Activated CD4-positive, alpha-beta memory T cell treated with anti-CD3 and anti-CD28 coated beads, Interleukin-2, amount 10 ng/mL, durations not matched to agents 7 days and 5 days (primary cell): Measurements from ENCODE around the gene PPP6R1. TPM values are rescaled to one million over a fixed set of nuclear protein-coding genes. Genes with fewer than 3 reads are reported as not detected.
A peak's percentile ranks its signal among the peaks of the same experiment; 100 is the strongest.
"Not testable (repeated sequence)": the region's sequence is repeated elsewhere in the genome, so short reads cannot be mapped to it uniquely, and the experiment has no call there.

Experiments used
- CTCF ChIA-PET: fragments of 350-600 bp; sonication (Branson Sonifier 250); formaldehyde crosslinking; loops from one replicate; lab custom pipeline; 2021; ENCODE audit warnings: antibody characterized with exemption, inconsistent platforms; lab: Charles Lee
- POLR2A ChIA-PET: fragments of 350-600 bp; sonication (Branson Sonifier 250); formaldehyde crosslinking; loops from one replicate; lab custom pipeline; 2021; ENCODE audit warnings: antibody characterized with exemption; lab: Charles Lee
- DNase-seq: peaks from one replicate; pipeline ENCODE4 v3.0.0-alpha.2; 2020
- H3K27ac Mint-ChIP-seq: one replicate; pipeline ENCODE4 v1.8.0; 2021; ENCODE audit warnings: mild to moderate bottlenecking, mixed read lengths
- H3K27me3 Mint-ChIP-seq: one replicate; pipeline ENCODE4 v1.8.0; 2021; ENCODE audit warnings: mixed read lengths
- H3K36me3 Mint-ChIP-seq: one replicate; pipeline ENCODE4 v1.8.0; 2021; ENCODE audit warnings: low read depth, mixed read lengths
- H3K4me1 Mint-ChIP-seq: one replicate; pipeline ENCODE4 v1.8.0; 2021; ENCODE audit warnings: mixed read lengths
- H3K4me3 Mint-ChIP-seq: one replicate; pipeline ENCODE4 v1.8.0; 2021; ENCODE audit warnings: mild to moderate bottlenecking, mixed read lengths
- H3K9me3 Mint-ChIP-seq: one replicate; pipeline ENCODE4 v1.8.0; 2021; ENCODE audit warnings: mixed read lengths
- total RNA-seq, 2 experiments: library from RNA; stranded (reverse); gene quantifications; one replicate each; pipeline ENCODE4 v1.2.3, GENCODE V29; 2021

The PPP6R1 gene
- total RNA-seq, 2 experiments from 2014 or later: 213 to 229 TPM

GRCh38 chr19:55223291-55224037, 35.4 kb downstream of the PPP6R1 start:
- no peak overlapping the region for H3K4me3 Mint-ChIP-seq
- DNase-seq: no peak
- peaks cover 2% of the 10 kb centered on the region for H3K4me1 Mint-ChIP-seq
- peaks cover 40% of the 10 kb centered on the region for H3K36me3 Mint-ChIP-seq
- H3K9me3 Mint-ChIP-seq: peaks cover 4% of the 10 kb centered on the region
- ChIA-PET CTCF (no interaction called here), POLR2A (no interaction called here)
- no peaks in the 10 kb centered on the region for H3K27me3 Mint-ChIP-seq
- no peak overlapping the region for H3K27ac Mint-ChIP-seq

GRCh38 chr19:55220525-55220924, 38.3 kb downstream of the PPP6R1 start:
- H3K36me3 Mint-ChIP-seq: peaks cover 20% of the 10 kb centered on the region
- CTCF ChIA-PET: interaction anchor here (1.0 kb wide), 1 partner anchor 81 kb away, joined by 3 read pairs; no protein-coding TSS in a partner anchor
- H3K27me3 Mint-ChIP-seq: peaks cover 12% of the 10 kb centered on the region
- H3K4me3 Mint-ChIP-seq: no peak overlapping the region
- H3K4me1 Mint-ChIP-seq: peaks cover 14% of the 10 kb centered on the region
- DNase-seq: no peak
- no peak overlapping the region for H3K27ac Mint-ChIP-seq
- H3K9me3 Mint-ChIP-seq: peaks cover 7% of the 10 kb centered on the region
- POLR2A ChIA-PET: interaction anchor here (0.7 to 0.9 kb wide), 2 partner anchors 33 to 82 kb away, joined by 3 read pairs; no protein-coding TSS in a partner anchor

- peak; percentile 59 for DNase-seq
- Mint-ChIP-seq H3K9me3 (peaks cover 13% of the 10 kb centered on the region), H3K27me3 (peaks cover 17% of the 10 kb centered on the region), H3K4me3 (peak overlapping the region; percentile 5), H3K4me1 (peaks cover 14% of the 10 kb centered on the region), H3K27ac (no peak overlapping the region), H3K36me3 (peaks cover 15% of the 10 kb centered on the region)
- ChIA-PET POLR2A (interaction anchor here (0.6 to 1.4 kb wide), 3 partner anchors 18 to 43 kb away, joined by 3 to 4 read pairs (median 3); no protein-coding TSS in a partner anchor), CTCF (interaction anchor here (0.7 kb wide), 1 partner anchor 23 kb away, joined by 3 read pairs; no protein-coding TSS in a partner anchor)
These were observed 42.2 kb downstream of the PPP6R1 start for GRCh38 chr19:55216461-55217198.

GRCh38 chr19:55213547-55213946, 45.3 kb downstream of the PPP6R1 start:
- H3K4me1 Mint-ChIP-seq: peaks cover 14% of the 10 kb centered on the region
- peaks cover 10% of the 10 kb centered on the region for H3K9me3 Mint-ChIP-seq
- peaks cover 3% of the 10 kb centered on the region for H3K36me3 Mint-ChIP-seq
- H3K27ac Mint-ChIP-seq: no peak overlapping the region
- H3K27me3 Mint-ChIP-seq: peaks cover 22% of the 10 kb centered on the region
- CTCF ChIA-PET: no interaction called here
- POLR2A ChIA-PET: no interaction called here
- H3K4me3 Mint-ChIP-seq: no peak overlapping the region
- no peak for DNase-seq

- POLR2A ChIA-PET: no interaction called here
- Mint-ChIP-seq H3K27ac (no peak overlapping the region), H3K4me1 (peaks cover 11% of the 10 kb centered on the region), H3K9me3 (peaks cover 10% of the 10 kb centered on the region), H3K4me3 (no peak overlapping the region), H3K36me3 (peaks cover 3% of the 10 kb centered on the region), H3K27me3 (peaks cover 22% of the 10 kb centered on the region)
- CTCF ChIA-PET: no interaction called here
- DNase-seq: peak; percentile 63
These were observed 46.4 kb downstream of the PPP6R1 start for GRCh38 chr19:55212447-55212846.

- Mint-ChIP-seq H3K4me1 (peaks cover 4% of the 10 kb centered on the region), H3K27ac (no peak overlapping the region), H3K36me3 (peaks cover 3% of the 10 kb centered on the region), H3K4me3 (no peak overlapping the region), H3K27me3 (peaks cover 13% of the 10 kb centered on the region), H3K9me3 (peaks cover 6% of the 10 kb centered on the region)
- no peak for DNase-seq
- ChIA-PET POLR2A (interaction anchor here (0.6 kb wide), 1 partner anchor 16 kb away, joined by 3 read pairs; no protein-coding TSS in a partner anchor), CTCF (interaction anchor here (0.7 kb wide), 2 partner anchors 52 to 91 kb away, joined by 3 to 5 read pairs; no protein-coding TSS in a partner anchor)
These were observed 48.9 kb downstream of the PPP6R1 start for GRCh38 chr19:55209693-55210472.

- no peak within 1 kb of the TSS for H3K4me3 Mint-ChIP-seq
- peaks cover 4% of the 10 kb centered on the region for H3K4me1 Mint-ChIP-seq
- CTCF ChIA-PET: interaction anchor here (0.7 kb wide), 1 partner anchor 92 kb away, joined by 3 read pairs; no protein-coding TSS in a partner anchor
- peaks cover 11% of the 10 kb centered on the region for H3K27me3 Mint-ChIP-seq
- DNase-seq: no peak
- H3K9me3 Mint-ChIP-seq: peaks cover 4% of the 10 kb centered on the region
- no peak within 1 kb of the TSS for H3K27ac Mint-ChIP-seq
- H3K36me3 Mint-ChIP-seq: peaks cover 3% of the 10 kb centered on the region
- POLR2A ChIA-PET: interaction anchor here (0.6 kb wide), 1 partner anchor 15 kb away, joined by 3 read pairs; no protein-coding TSS in a partner anchor
These were observed 49.7 kb downstream of the PPP6R1 start, which contains the start of gene PTPRH for GRCh38 chr19:55208880-55209692. Gene PTPRH (minus strand): TSS chr19:55209501. CDS start chr19:55209433, 68 bp downstream.

- Mint-ChIP-seq H3K9me3 (no peaks in the 10 kb centered on the region), H3K27me3 (peaks cover 17% of the 10 kb centered on the region), H3K36me3 (no peaks in the 10 kb centered on the region), H3K4me1 (peaks cover 4% of the 10 kb centered on the region), H3K4me3 (no peak overlapping the region), H3K27ac (no peak overlapping the region)
- peak; percentile 63 for DNase-seq
- POLR2A ChIA-PET: no interaction called here
- CTCF ChIA-PET: interaction anchor here (0.9 kb wide), 1 partner anchor 95 kb away, joined by 3 read pairs; no protein-coding TSS in a partner anchor
These were observed 51.9 kb downstream of the PPP6R1 start for GRCh38 chr19:55206664-55207500.

GRCh38 chr19:55202199-55202598, 56.6 kb downstream of the PPP6R1 start:
- H3K4me3 Mint-ChIP-seq, H3K36me3 Mint-ChIP-seq, POLR2A ChIA-PET, CTCF ChIA-PET, DNase-seq, H3K9me3 Mint-ChIP-seq, H3K4me1 Mint-ChIP-seq, H3K27ac Mint-ChIP-seq: not testable (repeated sequence)
- peaks cover 14% of the 10 kb centered on the region for H3K27me3 Mint-ChIP-seq

GRCh38 chr19:55199620-55200204, 59.1 kb downstream of the PPP6R1 start:
- DNase-seq: no peak
- ChIA-PET CTCF (no interaction called here), POLR2A (no interaction called here)
- no peaks in the 10 kb centered on the region for H3K36me3 Mint-ChIP-seq
- H3K9me3 Mint-ChIP-seq: no peaks in the 10 kb centered on the region
- H3K27ac Mint-ChIP-seq: no peak overlapping the region
- H3K4me3 Mint-ChIP-seq: no peak overlapping the region
- H3K27me3 Mint-ChIP-seq: peaks cover 9% of the 10 kb centered on the region
- H3K4me1 Mint-ChIP-seq: no peaks in the 10 kb centered on the region

GRCh38 chr19:55198651-55199050, 60.2 kb downstream of the PPP6R1 start:
- no peak for DNase-seq
- no peak overlapping the region for H3K4me3 Mint-ChIP-seq
- ChIA-PET POLR2A (interaction anchor here (0.7 kb wide), 1 partner anchor 17 kb away, joined by 3 read pairs; no protein-coding TSS in a partner anchor), CTCF (interaction anchor here (1.6 kb wide), 1 partner anchor 103 kb away, joined by 5 read pairs; no protein-coding TSS in a partner anchor)
- no peaks in the 10 kb centered on the region for H3K9me3 Mint-ChIP-seq
- H3K27ac Mint-ChIP-seq: no peak overlapping the region
- H3K36me3 Mint-ChIP-seq: no peaks in the 10 kb centered on the region
- no peaks in the 10 kb centered on the region for H3K4me1 Mint-ChIP-seq
- peaks cover 7% of the 10 kb centered on the region for H3K27me3 Mint-ChIP-seq
